ENCODE data around the gene SELENON.

DNA sequence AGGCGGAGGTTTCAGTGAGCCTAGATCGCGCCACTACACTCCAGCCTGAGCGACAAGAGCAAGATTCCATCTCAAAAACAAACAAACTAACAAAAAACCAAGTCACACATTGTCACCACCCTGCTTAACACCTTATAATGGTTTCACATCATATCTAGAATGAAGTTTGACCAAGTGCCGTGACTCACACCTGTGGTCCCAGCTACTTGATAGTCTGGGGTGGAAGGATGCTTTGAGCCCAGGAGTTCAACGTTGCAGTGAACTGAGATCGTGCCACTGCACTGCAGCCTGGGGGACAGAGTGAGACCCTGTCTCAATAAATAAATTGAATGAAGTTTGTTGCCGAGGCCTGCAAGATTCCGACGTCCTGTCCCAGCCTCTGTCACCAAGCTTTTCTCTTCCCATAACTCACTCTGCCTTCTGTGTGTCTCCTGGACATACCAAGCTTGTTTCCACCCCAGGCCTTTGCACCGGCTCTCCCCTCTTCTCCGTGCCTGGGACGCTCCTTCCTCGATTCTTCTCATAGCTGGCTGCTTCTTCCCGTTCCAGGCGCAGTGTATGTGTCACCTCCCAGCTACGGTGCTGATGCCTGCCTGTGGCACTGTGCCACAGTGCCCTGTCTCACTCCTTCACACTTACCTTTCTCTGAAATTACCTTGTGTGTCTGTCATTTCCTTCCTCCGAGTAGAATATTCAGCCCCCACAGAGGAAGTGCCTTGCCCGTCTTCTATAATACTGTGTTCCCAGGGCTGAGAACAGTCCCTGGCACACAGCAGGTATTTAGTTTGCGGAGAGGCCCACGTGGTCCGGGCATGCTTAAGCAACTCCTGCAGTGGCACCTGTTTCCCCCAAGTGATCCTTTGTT is 3.8 kb upstream of the SELENON start:
- no peak for TF ChIP-seq ZNF274 (IDR thresholded peaks at IDR 0.05; ENCODE audit: insufficient read depth, insufficient read length)
- no peak for TF ChIP-seq SUZ12 (IDR thresholded peaks at IDR 0.05; ENCODE audit: unreplicated experiment)
- TF ChIP-seq, protein P1, sequence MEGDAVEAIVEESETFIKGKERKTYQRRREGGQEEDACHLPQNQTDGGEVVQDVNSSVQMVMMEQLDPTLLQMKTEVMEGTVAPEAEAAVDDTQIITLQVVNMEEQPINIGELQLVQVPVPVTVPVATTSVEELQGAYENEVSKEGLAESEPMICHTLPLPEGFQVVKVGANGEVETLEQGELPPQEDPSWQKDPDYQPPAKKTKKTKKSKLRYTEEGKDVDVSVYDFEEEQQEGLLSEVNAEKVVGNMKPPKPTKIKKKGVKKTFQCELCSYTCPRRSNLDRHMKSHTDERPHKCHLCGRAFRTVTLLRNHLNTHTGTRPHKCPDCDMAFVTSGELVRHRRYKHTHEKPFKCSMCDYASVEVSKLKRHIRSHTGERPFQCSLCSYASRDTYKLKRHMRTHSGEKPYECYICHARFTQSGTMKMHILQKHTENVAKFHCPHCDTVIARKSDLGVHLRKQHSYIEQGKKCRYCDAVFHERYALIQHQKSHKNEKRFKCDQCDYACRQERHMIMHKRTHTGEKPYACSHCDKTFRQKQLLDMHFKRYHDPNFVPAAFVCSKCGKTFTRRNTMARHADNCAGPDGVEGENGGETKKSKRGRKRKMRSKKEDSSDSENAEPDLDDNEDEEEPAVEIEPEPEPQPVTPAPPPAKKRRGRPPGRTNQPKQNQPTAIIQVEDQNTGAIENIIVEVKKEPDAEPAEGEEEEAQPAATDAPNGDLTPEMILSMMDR (IDR thresholded peaks at IDR 0.05 in 2 of 3, conservative IDR thresholded peaks at IDR 0.05 in 1 of 3; ENCODE audit: control insufficient read depth in 2 of 3, extremely low read depth in 1 of 3, insufficient read depth in 1 of 3, low read depth in 3 of 3, low read length in 3 of 3): no peak
- no peak for TF ChIP-seq ZSCAN29 (IDR thresholded peaks at IDR 0.05)

Measured in GM12878 (cell line).